H1 (cell line): Measurements from ENCODE around the gene BEST1. TPM values are rescaled to one million over a fixed set of nuclear protein-coding genes. Genes with fewer than 3 reads are reported as not detected.

Source experiments
- CTCF ChIA-PET: fragments of 300-600 bp; sonication (Branson Sonifier 250); formaldehyde crosslinking; loops from one replicate; lab custom pipeline; 2021; ENCODE audit not compliant: partially characterized antibody; lab: Charles Lee
- POLR2A ChIA-PET: fragments of 300-600 bp; sonication (Branson Sonifier 250); formaldehyde crosslinking; loops from one replicate; lab custom pipeline; 2021; ENCODE audit warnings: inconsistent platforms; ENCODE audit not compliant: partially characterized antibody; lab: Charles Lee
- DNase-seq, 2 experiments: peaks; one replicate each; pipeline versions ENCODE4 v3.0.0 to v3.0.0-alpha.2; 2010 to 2022; ENCODE audit warnings: low spot score in 2 of 2, low read depth in 1 of 2, mixed read lengths in 1 of 2
- FAIRE-seq: peaks from 2 replicates; lab custom pipeline; 2011; peaks lifted over from hg19 to GRCh38; lab: Jason Lieb, UNC
- H2AFZ ChIP-seq: 2 replicates; pipeline ENCODE4 v1.8.1; 2012; ENCODE audit warnings: low read length, inconsistent platforms
- H2AK5ac ChIP-seq: 2 replicates; pipeline ENCODE4 v1.6.1; 2013; ENCODE audit warnings: low read depth, low read length
- H2BK120ac ChIP-seq: replicated peaks from 2 replicates; pipeline ENCODE3; 2013; ENCODE audit warnings: low read depth, low read length, inconsistent platforms
- H2BK12ac ChIP-seq: 2 replicates; pipeline ENCODE4 v1.6.1; 2013; ENCODE audit warnings: low read depth, low read length
- H2BK15ac ChIP-seq: 2 replicates; pipeline ENCODE4 v1.6.1; 2013; ENCODE audit warnings: low read length
- H2BK20ac ChIP-seq: 2 replicates; pipeline ENCODE4 v1.6.1; 2013; ENCODE audit warnings: low read length
- H2BK5ac ChIP-seq: 2 replicates; pipeline ENCODE4 v1.6.1; 2013; ENCODE audit warnings: low read depth, low read length
- H3K14ac ChIP-seq: 2 replicates; pipeline ENCODE4 v1.6.1; 2013; ENCODE audit warnings: inconsistent platforms; ENCODE audit not compliant: insufficient read length
- H3K18ac ChIP-seq: 2 replicates; pipeline ENCODE4 v1.6.1; 2013; ENCODE audit warnings: low read length; ENCODE audit errors: extremely low read depth
- H3K23ac ChIP-seq: 2 replicates; pipeline ENCODE4 v1.6.1; 2013; ENCODE audit warnings: inconsistent platforms; ENCODE audit not compliant: insufficient read length
- H3K23me2 ChIP-seq: 2 replicates; pipeline ENCODE4 v1.6.1; 2013; ENCODE audit warnings: low read depth, low read length
- H3K27ac ChIP-seq: 2 replicates; pipeline ENCODE4 v1.6.1; 2011; ENCODE audit warnings: low read depth, low read length, inconsistent platforms
- H3K27me3 ChIP-seq, 4 experiments: replicated peaks in 1 of 4; 1 replicate in 1 of 4; 2 replicates in 3 of 4; pipeline versions ENCODE4 v1.6.1 to v1.8.1; 2011 to 2013; ENCODE audit warnings: low read length in 3 of 4, mild to moderate bottlenecking in 3 of 4, inconsistent platforms in 2 of 4, mixed read lengths in 2 of 4, moderate library complexity in 1 of 4; ENCODE audit not compliant: control insufficient read depth in 3 of 4, insufficient read depth in 3 of 4; ENCODE audit errors: extremely low read depth in 1 of 4
- H3K36me3 ChIP-seq, 4 experiments: 2 replicates each; pipeline versions ENCODE4 v1.6.1 to v1.8.1; 2011 to 2013; ENCODE audit warnings: mild to moderate bottlenecking in 4 of 4, low read length in 3 of 4, moderate library complexity in 2 of 4, control low read depth in 1 of 4, inconsistent platforms in 1 of 4; ENCODE audit not compliant: insufficient read depth in 4 of 4, control insufficient read depth in 2 of 4
- H3K4ac ChIP-seq: replicated peaks from 2 replicates; pipeline ENCODE3; 2013; ENCODE audit warnings: low read length, low read depth, mixed read lengths, inconsistent platforms; ENCODE audit not compliant: insufficient read length
- H3K4me1 ChIP-seq, 4 experiments: replicated peaks in 1 of 4; 1 replicate in 1 of 4; 2 replicates in 3 of 4; pipeline versions ENCODE4 v1.6.1 to v1.8.1; 2011 to 2013; ENCODE audit warnings: low read length in 3 of 4, inconsistent platforms in 2 of 4, mixed read lengths in 1 of 4; ENCODE audit not compliant: insufficient read depth in 4 of 4, control insufficient read depth in 3 of 4
- H3K4me2 ChIP-seq, 2 experiments: 2 replicates each; pipeline versions ENCODE4 v1.6.1 to v1.8.1; 2011 to 2013; ENCODE audit warnings: low read depth in 2 of 2, low read length in 2 of 2, control low read depth in 1 of 2, inconsistent platforms in 1 of 2, mild to moderate bottlenecking in 1 of 2; ENCODE audit not compliant: insufficient read depth in 1 of 2
- H3K4me3 ChIP-seq, 4 experiments: fragments of 200-600, 300-600 bp in 1 of 4; sonication (generic), shearing (Covaris generic), sonication (Bioruptor Twin) in 1 of 4; 2 replicates each; pipeline versions ENCODE4 v1.5.1 to v1.8.1; 2011 to 2016; ENCODE audit warnings: low read length in 4 of 4, low read depth in 3 of 4, control low read depth in 2 of 4, inconsistent platforms in 2 of 4, mild to moderate bottlenecking in 2 of 4, mixed read lengths in 1 of 4, moderate library complexity in 1 of 4; ENCODE audit not compliant: insufficient read depth in 2 of 4; ENCODE audit errors: extremely low read depth in 1 of 4
- H3K56ac ChIP-seq: replicated peaks from 2 replicates; pipeline ENCODE3; 2013; ENCODE audit warnings: low read depth, mild to moderate bottlenecking, mixed read lengths, low read length, inconsistent platforms; ENCODE audit not compliant: insufficient read length
- H3K79me1 ChIP-seq: 2 replicates; pipeline ENCODE4 v1.6.1; 2013; ENCODE audit warnings: low read depth, low read length, control low read depth
- H3K79me2 ChIP-seq, 2 experiments: 2 replicates each; pipeline versions ENCODE4 v1.6.1 to v1.8.1; 2012 to 2013; ENCODE audit warnings: low read length in 2 of 2, mild to moderate bottlenecking in 2 of 2, inconsistent platforms in 1 of 2; ENCODE audit not compliant: insufficient read depth in 2 of 2, control insufficient read depth in 1 of 2
- H3K9ac ChIP-seq, 4 experiments: replicated peaks in 1 of 4; 1 replicate in 1 of 4; 2 replicates in 3 of 4; pipeline versions ENCODE4 v1.6.1 to v1.8.1; 2011 to 2013; ENCODE audit warnings: low read depth in 3 of 4, low read length in 3 of 4, control low read depth in 2 of 4, mild to moderate bottlenecking in 2 of 4, moderate library complexity in 2 of 4, inconsistent platforms in 1 of 4; ENCODE audit errors: extremely low read depth in 1 of 4
- H3K9me3 ChIP-seq, 2 experiments: 2 replicates each; pipeline versions ENCODE4 v1.6.1 to v1.8.1; 2012 to 2013; ENCODE audit warnings: mild to moderate bottlenecking in 2 of 2, moderate library complexity in 2 of 2, control low read depth in 1 of 2, inconsistent platforms in 1 of 2, low read depth in 1 of 2, low read length in 1 of 2, mixed read lengths in 1 of 2; ENCODE audit not compliant: insufficient read depth in 2 of 2
- H4K20me1 ChIP-seq, 2 experiments: replicated peaks in 1 of 2; 2 replicates each; pipeline versions ENCODE3 to v1.8.1; 2011 to 2013; ENCODE audit warnings: inconsistent platforms in 2 of 2, low read length in 2 of 2, mild to moderate bottlenecking in 1 of 2; ENCODE audit not compliant: insufficient read depth in 2 of 2, control insufficient read depth in 1 of 2
- H4K5ac ChIP-seq: 2 replicates; pipeline ENCODE4 v1.6.1; 2013; ENCODE audit warnings: low read length, low read depth, mixed read lengths, inconsistent platforms; ENCODE audit not compliant: insufficient read length
- H4K8ac ChIP-seq: 2 replicates; pipeline ENCODE4 v1.8.0; 2013; ENCODE audit warnings: mild to moderate bottlenecking, moderate library complexity, low read length, inconsistent platforms; ENCODE audit not compliant: insufficient read depth; ENCODE audit errors: extremely low read depth
- H4K91ac ChIP-seq: replicated peaks from 2 replicates; pipeline ENCODE3; 2013; ENCODE audit warnings: low read length, mixed read lengths, inconsistent platforms; ENCODE audit not compliant: insufficient read length
- ATF2 ChIP-seq: IDR thresholded peaks from 2 replicates; pipeline ENCODE4 v1.6.1; 2012; ENCODE audit warnings: low read length, inconsistent platforms
- CBX5 ChIP-seq: fragments of 300-800, 300-1000 bp; sonication (generic); IDR thresholded peaks from 2 replicates; pipeline ENCODE4 v1.7.1; 2016; ENCODE audit warnings: antibody characterized with exemption, low read length, low read depth
- EGR1 ChIP-seq: IDR thresholded peaks from 2 replicates; pipeline ENCODE4 v1.6.1; 2011; ENCODE audit warnings: low read depth, low read length, borderline replicate concordance
- HDAC2 ChIP-seq, 2 experiments: fragments of 300-600 bp in 1 of 2; sonication (generic) in 1 of 2; IDR thresholded peaks; 2 replicates each; pipeline ENCODE4 v1.6.1; 2011 to 2012; ENCODE audit warnings: low read depth in 2 of 2, low read length in 2 of 2, mild to moderate bottlenecking in 2 of 2, moderate library complexity in 2 of 2, borderline replicate concordance in 1 of 2, inconsistent platforms in 1 of 2
- JUN ChIP-seq: IDR thresholded peaks from 2 replicates; pipeline ENCODE4 v1.6.1; 2011; ENCODE audit warnings: low read depth, mild to moderate bottlenecking, improper control_type of control experiment, low read length
- KDM4A ChIP-seq: IDR thresholded peaks from one replicate; pipeline ENCODE4 v1.7.1; 2012; ENCODE audit warnings: low read depth, mild to moderate bottlenecking, moderate library complexity, low read length, inconsistent platforms; ENCODE audit not compliant: severe bottlenecking
- KDM5A ChIP-seq: fragments of 200-600 bp; IDR thresholded peaks from 2 replicates; pipeline ENCODE4 v1.7.1; 2012; ENCODE audit warnings: mild to moderate bottlenecking, low read length, inconsistent platforms, mixed read lengths
- POLR2AphosphoS5 ChIP-seq: IDR thresholded peaks from 2 replicates; pipeline ENCODE4 v1.6.1; 2011; ENCODE audit warnings: low read depth, low read length
- RFX5 ChIP-seq: IDR thresholded peaks from 2 replicates; pipeline ENCODE4 v1.6.1; 2011; ENCODE audit warnings: low read depth, low read length, improper control_type of control experiment, borderline replicate concordance
- RNF2 ChIP-seq: fragments of 200-900, 300-1000 bp; sonication (generic); IDR thresholded peaks from 2 replicates; pipeline ENCODE4 v1.7.1; 2016; ENCODE audit warnings: borderline replicate concordance, low read depth, mild to moderate bottlenecking, antibody characterized with exemption, low read length; ENCODE audit not compliant: poor library complexity, severe bottlenecking; ENCODE audit errors: missing control alignments
- TAF1 ChIP-seq: IDR thresholded peaks from 2 replicates; pipeline ENCODE4 v1.6.1; 2011; ENCODE audit warnings: mild to moderate bottlenecking, low read depth, low read length
- TEAD4 ChIP-seq: IDR thresholded peaks from 2 replicates; pipeline ENCODE4 v1.6.1; 2012; ENCODE audit warnings: low read depth, low read length, inconsistent platforms, mixed read lengths
- WGBS, 2 experiments: shearing (Covaris generic) in 1 of 2; methylation state at CpG; one replicate each; pipeline versions ENCODE4 v1.1.6 to v1.1.7; 2013 to 2015; ENCODE audit warnings: low lambda C conversion rate in 2 of 2, mixed read lengths in 2 of 2, inconsistent platforms in 1 of 2, low coverage in 1 of 2, missing lambda C conversion rate in 1 of 2; ENCODE audit not compliant: insufficient replicate concordance in 2 of 2, insufficient coverage in 1 of 2, insufficient read length in 1 of 2; ENCODE audit errors: extremely low coverage in 1 of 2, missing lambda C conversion rate in 1 of 2; 5-methylcytosine and 5-hydroxymethylcytosine counted together
- polyA plus RNA-seq, 7 experiments: library from polyadenylated mRNA; depleted of rRNA in 3 of 7; stranded (reverse) in 5 of 7; unstranded in 2 of 7; fragments of >200 nt in 5 of 7; fragments of 200-250 nt in 2 of 7; gene quantifications; 1 replicate in 5 of 7; 2 replicates in 1 of 7; 4 replicates in 1 of 7; pipeline versions ENCODE4 v1.2.1 to v1.2.3, GENCODE V29; 2011 to 2013; ENCODE audit warnings: missing spikeins in 2 of 7, mixed read lengths in 2 of 7
- total RNA-seq: library from RNA; stranded (reverse); fragmentation: NEBNext Ultra II Directional; extraction: Animal tissue kit (Norgen Biotek cat#: 25700); gene quantifications from 2 replicates; pipeline ENCODE4 v1.2.1, GENCODE V29; 2021

The BEST1 gene
- total and polyA plus RNA-seq, 2 of the 8 experiments (the other 6 are each of a cell fraction or from before 2014, with no cell fraction given), result 0.22 to 0.62 TPM

- Histone ChIP-seq H2BK20ac (no peak overlapping the region), H3K27ac (no peak overlapping the region), H3K18ac (no peak overlapping the region), H3K9me3 (no peaks in the 10 kb centered on the region), H3K4me1 (peaks cover 0 to 5% (median under 1%) of the 10 kb centered on the region in 4 experiments; a peak in 1 of 7 replicates), H4K8ac (no peak overlapping the region), H3K4me3 (no peak overlapping the region), H3K27me3 (no peaks in the 10 kb centered on the region), H2AK5ac (no peak overlapping the region), H3K56ac (no peak overlapping the region), H2BK120ac (no peak overlapping the region), H3K4me2 (no peak overlapping the region), H3K79me1 (no peaks in the 10 kb centered on the region), H2AFZ (no peak overlapping the region), H3K9ac (no peak overlapping the region), H4K20me1 (no peaks in the 10 kb centered on the region), H3K36me3 (no peaks in the 10 kb centered on the region), H3K23ac (no peak overlapping the region), H2BK5ac (no peak overlapping the region), H3K79me2 (no peaks in the 10 kb centered on the region), H2BK15ac (no peak overlapping the region), H3K23me2 (no peaks in the 10 kb centered on the region; the same call in 1 of the 2 replicates), H3K14ac (no peak overlapping the region), H3K4ac (no peak overlapping the region), H4K5ac (no peak overlapping the region), H4K91ac (no peak overlapping the region), H2BK12ac (no peak overlapping the region)
- ChIA-PET POLR2A (interaction anchor here (1.1 to 1.7 kb wide), 3 partner anchors 16 to 27 kb away, joined by 3 to 6 read pairs (median 4); partner anchors contain the start of gene FTH1), CTCF (interaction anchor here (0.8 to 3.4 kb wide), 6 partner anchors 10 to 242 kb away, joined by 3 to 13 read pairs (median 4); no protein-coding TSS in a partner anchor)
- 96% methylated on average over 3 of the region's 3 CpGs; no CpG with 5 or more reads in 1 of the 2 experiments for WGBS, 2 experiments
- FAIRE-seq, result no peak
- no peak for TF ChIP-seq POLR2AphosphoS5
- no peak for TF ChIP-seq ATF2
- no peak for TF ChIP-seq JUN
- TF ChIP-seq KDM4A, result no peak
- no peak for TF ChIP-seq RNF2
- no peak for TF ChIP-seq HDAC2 (IDR thresholded peaks at IDR 0.05; ENCODE audit: borderline replicate concordance in 1 of 2, low read depth in 2 of 2, low read length in 2 of 2)
- no peak for TF ChIP-seq EGR1
- no peak for TF ChIP-seq RFX5
- TF ChIP-seq CBX5, result no peak
- no peak for TF ChIP-seq KDM5A
- no peak for TF ChIP-seq TAF1
- no peak for TF ChIP-seq TEAD4
- DNase-seq, result no peak
Measured at GRCh38 chr11:61994981-61995380, 44.8 kb downstream of the BEST1 start.
